Amygdala (tissue), 56 donors: ENCODE measurements around the gene RER1.

Source experiments
- DNase-seq, 56 donors: peaks; one replicate each; lab custom pipeline; 2025; lab: John Stamatoyannopoulos, UW

The RER1 gene

DNA sequence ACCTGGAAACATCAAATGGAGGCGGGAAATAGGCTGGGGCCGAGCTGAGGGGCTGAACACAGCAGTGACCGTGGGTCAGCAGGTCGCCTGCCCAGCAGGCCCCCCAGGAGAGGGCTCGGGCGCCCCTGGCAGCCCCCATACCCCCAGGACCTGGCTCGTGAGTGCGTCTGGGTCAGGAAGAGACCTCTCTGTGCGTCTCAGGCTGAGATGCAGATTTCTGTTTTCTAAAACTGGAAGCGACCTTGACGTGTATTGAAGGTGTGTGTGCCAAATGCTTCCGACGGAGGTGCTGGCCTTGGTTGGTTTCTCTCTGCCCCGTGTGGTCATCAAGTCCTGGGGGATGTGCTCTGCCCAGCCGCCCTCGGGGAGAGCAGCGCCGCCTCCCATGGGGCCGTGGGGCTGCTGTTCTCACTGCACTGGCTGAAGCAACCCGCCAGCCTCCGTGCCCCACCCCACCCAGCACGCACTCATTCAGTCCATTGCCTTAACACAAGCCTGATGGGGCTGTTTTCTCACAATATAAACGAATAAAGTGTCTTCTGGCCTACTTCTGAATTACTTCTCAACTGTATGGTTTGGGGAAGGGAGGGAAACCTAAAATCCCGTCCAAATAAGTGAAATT, 13.4 kb downstream of the RER1 start:
- no peak for DNase-seq

DNA sequence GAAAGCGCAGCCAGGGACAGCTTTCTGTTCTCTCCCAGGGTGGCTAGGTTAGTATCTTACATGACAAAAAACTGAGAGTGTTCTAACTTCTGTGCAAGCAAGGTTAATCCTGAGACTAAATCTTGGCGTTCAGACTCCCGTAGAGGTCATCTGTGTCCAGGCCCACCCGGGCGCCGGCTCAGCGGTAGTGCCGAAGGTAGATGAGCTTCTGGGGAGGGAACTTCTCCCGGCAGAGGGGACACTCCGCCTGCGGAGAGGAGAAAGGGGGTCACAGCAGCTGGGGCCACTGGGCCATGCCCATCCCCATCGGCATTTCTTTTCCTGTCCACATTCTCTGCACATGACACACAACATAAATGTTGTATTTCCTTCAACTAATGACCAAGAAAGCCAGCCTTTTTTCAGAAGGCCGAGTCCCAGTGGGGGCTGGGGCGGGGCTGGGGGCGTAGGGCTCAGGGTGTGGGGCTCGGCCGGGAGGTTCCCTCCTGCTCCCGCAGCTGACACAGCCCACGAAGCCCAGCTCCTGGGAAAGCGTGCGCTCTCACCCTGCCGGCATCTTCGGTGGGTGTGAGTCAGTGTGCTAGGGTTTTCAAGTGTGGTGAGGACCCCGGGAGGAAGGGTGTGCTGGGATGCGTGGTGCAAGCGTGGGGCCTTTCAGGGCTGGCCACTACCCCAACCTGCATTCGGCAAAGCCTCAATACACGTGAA, 14.1 kb downstream of the RER1 start:
- no peak for DNase-seq

DNA sequence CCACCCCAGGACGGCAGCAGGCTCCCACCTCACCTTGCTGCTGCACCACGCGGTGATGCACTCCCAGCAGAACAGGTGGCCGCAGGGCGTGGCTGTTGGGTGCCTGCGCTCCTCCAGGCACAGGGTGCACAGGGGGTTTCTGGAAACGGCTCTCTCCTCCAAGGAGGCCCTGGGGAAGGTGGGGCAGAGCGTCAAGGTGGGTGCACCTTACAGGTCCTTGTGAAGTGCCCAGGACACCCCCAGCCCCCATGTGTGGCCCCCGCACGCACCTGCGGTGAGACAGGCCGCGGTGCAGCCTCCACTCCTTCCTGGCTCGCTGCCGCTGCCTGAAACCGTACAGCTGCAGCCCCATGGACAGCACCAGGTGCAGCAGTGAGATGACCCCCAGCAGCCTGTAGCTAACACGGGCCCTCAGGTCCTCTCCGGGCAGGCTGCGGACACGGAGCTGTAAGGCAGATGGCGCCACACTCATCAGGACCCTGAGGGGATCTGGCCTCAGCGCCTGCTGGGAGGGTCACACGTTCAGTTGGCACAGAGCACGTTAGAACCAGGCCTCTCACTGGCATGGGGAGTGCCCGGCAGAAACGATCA, 14.9 kb downstream of the RER1 start:
- DNase-seq: no peak

DNA sequence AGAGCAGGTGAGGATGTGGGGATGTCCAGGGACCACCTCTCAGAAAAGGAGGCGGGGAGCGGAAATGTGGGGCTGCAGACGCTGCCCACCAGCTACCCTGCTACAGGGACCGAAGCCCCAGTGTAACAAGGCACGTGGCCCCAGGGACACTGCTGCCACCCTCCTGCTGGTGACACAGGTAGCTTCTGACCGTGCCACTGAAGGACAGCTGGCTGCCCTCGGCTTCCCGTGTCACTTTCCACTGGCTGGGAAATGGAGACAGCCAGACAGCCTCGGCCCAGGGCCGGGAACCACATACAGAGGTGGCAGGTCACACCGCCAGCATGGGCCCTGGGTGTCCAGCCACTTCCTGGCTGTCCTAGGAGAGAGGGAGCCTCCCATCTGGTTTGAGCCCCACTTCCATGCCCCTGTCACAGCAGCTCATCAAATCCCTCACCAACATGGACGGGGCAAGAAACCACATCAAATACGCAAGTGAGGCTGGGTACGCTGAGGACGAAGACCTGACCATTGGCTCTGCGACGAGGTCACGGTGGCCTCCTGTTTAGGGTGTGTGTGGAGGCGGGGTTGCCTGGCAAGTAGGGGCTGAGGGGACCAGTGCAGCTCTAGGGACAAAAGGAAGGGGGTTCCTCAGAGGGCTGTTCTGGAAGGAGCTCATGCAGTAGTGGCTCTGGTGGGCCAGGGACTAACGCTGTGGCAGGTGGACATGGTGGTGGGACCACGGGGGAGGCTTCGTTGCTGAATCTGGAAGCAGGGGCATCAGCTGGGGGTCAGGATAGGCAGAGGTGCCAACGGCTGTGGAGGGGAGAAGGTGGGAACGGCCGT, 15.7 kb downstream of the RER1 start:
- no peak for DNase-seq

DNA sequence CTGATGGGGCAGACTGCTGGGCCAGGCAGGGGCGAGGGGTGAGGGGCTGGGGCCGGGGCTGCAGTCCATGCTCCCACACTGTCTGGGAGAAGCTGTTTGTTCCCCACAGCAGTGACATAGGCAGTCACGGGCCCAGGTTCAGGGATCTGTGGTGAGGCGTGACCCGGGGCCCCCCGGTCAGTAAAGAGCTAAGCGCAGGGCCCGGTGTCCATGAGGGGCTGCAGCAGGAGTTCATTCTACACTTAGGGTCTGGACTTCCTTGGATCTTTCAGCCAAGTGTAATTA, 16.3 kb downstream of the RER1 start:
- DNase-seq: no peak

DNA sequence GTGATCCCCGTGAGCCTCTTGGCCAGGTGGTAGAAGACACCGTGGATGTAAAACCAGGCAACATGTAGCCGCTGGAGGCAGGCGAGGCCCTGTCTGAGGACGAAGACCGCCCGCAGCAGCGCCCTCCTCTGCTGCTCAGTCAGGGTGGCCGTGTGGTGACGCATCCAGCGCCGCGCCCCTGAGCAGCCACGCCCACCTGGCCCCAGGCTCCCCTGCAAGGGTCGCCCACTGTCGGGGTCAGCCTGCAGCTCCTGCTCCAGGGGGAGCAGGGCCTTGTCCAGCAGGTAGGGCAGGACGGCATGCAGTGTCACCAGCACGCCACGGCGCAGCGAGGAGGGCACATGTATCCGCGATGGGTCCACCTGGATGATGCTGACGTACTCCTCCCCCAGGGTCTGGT, 16.8 kb downstream of the RER1 start:
- DNase-seq: no peak

DNA sequence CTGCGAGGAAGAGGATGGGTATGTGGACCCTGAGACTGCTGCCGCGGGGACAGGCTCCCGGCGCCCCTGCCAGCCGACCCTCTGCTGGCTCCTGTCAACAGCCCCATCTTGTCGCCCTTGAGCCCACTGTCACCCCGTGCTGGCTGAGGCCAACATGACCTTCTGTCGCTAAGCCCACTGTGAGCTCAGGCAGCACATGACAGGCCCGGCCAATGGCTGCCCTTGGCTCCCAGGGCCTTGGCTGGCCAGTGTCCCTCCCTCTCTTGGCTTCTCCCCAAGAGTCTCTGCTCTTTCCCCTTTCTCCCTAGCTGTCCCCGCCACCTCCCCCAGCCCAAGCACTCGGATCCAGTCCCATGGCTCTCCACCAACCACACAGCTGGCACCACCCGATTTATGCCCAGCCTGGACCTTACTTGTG, 17.2 kb downstream of the RER1 start:
- DNase-seq: peak in 2 of 56 donors; percentile 20 to 25

DNA sequence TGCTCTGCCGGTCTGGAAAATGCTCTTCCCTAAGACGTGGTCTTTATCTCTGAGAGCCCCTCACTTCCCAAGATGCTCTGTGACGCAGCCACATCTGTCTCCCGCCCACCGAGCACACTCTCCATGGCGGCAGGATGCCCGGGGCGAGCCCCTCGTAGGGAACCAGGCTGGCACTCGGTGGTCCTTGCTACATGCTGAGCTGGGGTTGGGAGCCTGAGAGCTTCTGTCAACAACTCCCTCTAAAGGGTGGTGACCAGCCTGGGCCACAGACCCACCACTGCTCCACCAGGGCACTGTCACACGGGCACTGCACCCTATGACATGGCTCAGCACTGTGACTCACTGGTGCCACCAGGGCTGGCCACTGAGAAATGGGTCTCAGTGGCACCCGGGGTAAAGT, 18.1 kb downstream of the RER1 start:
- no peak for DNase-seq

DNA sequence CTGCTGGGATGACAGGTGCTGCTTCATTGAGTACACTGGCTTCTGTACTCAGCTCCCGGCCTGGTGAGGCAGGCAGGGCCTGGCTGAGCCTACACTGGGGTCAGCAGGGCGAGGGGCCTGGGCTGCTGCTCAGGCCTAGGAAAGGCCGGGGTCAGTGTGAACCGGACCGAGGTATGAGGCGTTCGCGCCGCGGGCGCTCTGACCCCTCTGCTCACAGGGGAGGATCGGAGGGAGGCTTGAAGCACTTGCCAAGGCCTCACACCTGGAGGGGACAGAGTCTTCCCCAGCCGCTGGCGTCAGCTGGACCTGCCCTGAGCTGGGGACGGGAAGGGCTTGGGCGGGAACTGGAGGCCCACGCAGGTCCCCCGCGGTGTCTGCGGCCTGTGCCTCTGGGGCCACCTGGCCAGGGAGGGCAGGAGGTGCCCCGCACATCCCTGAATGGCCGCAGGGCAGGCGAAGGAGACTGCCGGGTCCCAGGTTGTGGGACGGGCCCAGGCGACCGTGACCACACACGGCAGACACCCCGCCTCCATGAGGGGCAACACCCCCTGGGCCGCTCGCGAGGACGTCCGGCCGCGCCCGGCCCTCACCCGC, 20.3 kb downstream of the RER1 start:
- DNase-seq: peak in 2 of 56 donors; percentile 56 to 68

DNA sequence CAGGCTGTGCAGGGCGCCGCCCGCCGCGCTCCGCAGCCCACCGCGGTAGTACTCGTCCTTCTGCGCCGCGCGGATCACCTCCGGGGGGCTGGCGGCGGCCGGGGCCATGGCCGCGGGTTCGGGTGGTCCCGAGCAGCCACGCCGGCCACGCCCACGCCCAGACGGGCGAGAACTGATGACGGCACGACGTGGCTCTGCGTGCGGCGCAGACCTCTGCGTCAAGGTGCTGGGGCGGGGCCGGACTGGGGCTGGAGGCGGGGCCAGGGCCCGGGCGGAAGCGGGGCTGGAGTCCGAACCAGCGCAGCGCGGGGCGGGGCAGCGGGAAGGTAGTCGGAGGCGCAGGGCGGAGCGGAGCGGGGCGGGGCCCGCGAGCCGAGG, 20.7 kb downstream of the RER1 start, which contains the start of gene PEX10:
Gene PEX10 (minus strand): TSS at position 170 of the 378 bp plus-strand sequence. CDS start 62 bp downstream, at position 108.
- DNase-seq: peak; percentile 43 to 96 (median 90)

DNA sequence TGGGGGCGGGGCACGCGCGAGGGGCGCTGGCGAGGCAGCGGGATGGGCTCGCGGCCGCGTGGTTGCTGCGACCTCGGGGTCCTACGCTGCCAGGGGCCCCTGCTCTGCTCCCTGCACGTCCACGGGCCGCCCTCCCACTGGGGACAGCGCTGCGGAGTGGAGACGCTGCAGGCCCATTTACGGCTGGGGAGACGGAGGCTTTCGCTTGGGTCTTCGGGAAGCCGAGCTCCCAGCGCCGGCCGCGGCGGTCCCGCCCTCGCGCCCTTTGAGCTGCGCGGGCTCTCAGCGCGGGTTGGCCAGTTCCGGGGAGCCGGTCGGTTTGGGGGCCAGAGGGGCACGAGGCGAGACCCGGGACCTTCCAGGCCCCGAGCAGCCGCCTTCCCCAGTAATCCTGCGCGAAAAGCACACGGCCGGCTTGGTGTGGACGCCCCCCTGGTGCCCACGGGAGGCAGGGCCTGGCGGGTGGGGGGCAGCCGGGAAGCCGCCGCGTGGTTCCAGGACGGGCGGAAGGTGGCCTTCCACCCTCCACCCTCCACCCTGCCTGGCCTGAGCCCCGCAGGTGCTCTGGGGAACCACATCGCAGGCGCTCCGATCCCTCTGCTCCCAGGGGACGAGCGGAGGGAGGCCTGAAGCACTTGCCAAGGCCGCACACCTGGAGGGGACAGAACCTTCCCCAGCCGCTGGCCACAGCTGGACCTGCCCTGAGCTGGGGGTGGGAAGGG, 21.3 kb downstream of the RER1 start:
- no peak for DNase-seq

DNA sequence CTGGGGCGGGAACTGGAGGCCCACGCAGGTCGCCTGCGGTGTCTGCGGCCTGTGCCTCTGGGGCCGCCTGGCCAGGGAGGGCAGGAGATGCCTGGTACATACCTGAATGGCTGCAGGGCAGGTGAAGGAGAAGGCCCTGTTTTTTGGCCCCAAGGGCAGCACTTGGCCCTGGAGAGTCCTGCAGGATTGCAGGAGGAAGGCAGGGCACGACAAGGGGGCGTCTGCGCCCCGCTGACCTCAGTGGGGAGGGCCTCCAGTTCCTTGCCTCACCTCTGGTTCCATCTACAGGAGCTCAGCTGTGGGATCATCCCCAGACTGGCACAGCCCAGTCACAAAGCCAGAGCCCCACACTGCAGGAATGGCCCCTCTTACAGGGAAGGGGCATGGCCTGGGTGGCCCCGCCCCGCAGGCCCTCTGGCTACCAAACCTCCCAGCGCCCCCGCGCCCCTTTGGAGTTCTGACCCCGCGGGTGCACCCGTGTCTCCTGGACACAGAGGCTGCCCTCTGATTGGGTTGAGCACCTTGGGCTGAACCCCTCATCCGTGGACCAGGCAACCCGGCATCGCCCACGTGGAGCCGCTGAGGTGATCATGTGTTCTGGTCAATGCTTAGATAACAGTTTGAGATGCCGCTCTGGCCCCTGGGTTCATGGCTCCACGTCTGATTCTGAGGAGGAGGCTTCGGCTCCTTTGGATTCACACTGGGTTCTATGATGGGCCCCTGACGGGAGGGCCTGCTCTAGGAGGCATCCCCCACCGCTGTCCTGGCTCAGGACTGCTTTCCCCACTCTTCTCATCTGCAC, 22.1 kb downstream of the RER1 start:
- no peak for DNase-seq

DNA sequence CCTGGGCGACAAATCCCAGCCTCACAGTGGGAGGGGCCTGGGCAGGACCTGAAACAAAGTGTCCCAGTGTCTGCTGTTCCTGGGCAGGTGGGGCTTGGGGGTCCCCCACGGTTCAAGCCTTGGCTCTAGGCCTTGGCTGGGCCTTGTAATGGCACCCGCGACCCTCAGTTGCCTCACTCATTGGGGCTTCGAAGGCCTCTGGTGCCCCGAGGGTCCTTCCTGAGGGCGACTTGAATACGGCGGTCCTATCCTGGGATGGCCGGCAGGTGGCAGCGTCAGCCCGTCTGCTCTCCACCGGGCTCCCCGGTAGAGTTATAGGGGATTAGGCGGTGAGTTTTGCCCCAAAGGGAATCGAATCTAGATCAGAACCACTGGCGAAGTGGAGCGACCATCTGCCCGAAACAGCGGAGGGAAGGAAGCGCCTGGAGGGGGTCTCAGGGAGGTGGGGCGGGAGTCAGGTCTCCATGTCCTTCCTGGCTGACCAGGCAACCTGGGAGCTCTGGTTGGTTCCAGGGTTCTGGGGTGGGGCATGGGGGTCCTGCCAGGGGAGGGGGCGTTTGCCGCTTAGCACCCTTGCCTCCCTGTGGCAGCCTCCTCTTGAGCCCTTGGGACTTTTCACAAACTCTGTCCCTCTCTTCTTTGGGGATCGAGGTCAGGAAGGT, 22.8 kb downstream of the RER1 start:
- peak in 54 of 56 donors; percentile 17 to 85 (median 58) for DNase-seq

DNA sequence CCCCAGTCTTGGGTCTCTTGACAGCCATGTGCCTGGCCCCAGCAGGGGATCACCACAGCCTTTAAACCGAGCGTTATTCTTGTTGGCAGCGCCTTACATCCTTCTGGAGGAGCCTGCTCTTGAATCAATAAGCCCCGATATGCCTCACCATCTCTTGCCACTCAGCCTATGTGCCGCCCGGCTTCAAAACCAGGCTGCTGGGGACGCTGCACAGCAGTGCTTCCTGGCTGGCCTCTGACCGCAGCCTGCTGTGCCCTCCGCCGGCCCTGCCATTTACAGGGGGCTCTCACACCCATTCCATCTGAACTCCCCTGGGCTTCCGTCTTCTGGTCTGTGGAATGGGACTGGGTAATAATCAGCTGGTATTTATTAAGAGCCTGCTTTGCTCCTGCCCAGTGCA, 23.7 kb downstream of the RER1 start:
- no peak for DNase-seq

DNA sequence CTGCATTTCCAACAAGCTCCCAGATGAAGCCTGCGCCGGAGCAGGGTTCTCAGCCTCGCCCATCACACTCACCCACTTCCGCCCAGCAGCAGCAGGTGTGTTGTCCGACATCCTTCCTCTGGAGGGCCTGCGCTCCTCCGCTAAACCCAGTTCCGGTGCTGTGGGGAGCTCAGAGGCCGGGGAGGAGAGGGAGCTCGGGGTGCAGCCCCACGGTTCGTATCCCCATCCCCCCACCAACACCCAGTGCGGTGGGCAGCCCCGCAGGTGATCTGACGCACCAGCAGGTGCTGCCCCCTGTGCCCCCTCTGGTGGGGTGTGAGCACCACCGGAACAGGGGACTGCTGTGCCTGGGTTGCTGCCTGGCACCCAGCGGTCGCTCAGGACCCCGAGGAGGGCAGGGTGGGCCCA, 24.2 kb downstream of the RER1 start:
- no peak for DNase-seq

DNA sequence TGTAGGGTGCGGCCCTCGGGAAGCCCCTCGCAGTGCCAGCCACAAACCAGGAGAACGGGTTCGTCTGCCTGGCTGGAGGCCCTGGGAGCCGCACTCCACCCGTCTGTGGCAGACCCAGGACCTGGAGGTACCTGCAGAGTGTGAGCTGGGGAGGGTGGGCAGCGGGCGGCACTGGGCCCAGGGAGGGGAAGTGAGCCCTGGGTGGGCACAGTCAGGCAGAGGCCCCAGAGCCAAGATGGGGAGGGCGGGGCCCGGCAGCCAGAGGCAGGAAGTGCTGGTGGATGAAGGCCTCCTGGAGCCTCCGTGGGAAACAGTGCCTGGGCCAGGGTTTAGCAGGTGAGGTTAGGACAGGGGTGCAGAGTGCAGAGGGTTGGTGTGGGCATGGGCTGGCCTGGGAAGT, 24.8 kb downstream of the RER1 start:
- DNase-seq: no peak

DNA sequence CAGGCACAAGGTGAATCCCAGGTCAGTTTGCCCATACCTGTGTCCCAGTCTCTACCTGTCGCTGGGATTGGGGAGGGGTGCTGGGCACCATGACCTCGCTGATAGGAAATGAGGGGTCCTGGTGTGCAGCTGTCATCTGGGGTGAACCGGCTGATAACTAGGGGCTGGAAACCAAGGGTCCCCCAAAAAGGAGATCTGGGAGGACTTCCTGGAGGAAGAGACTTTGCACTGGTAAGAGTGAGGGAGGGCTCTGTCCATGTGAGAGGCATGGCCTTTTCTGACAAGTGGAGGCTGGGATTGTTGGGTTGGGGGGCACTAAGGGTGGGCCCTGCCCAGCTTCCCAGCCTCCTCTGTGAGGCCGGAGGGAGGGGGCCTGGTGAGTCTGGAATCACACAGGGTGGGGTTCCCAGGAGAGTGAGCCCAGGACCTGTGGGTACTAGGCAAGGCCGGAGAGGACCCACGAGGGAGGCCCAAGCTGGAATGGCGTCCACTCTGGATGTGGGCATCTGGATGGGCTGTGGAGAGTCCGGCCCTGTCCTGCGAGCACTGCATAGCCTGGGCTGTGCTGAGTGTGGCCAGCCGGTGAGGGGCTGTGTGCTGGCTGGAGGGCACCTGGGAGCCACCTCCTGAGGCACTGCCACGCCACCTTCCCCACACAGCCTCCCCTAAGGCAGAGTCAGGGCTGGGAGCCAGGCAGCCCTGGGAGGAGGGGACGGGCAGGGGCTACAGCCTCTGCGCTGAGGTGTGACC, 25.6 kb downstream of the RER1 start:
- no peak for DNase-seq

DNA sequence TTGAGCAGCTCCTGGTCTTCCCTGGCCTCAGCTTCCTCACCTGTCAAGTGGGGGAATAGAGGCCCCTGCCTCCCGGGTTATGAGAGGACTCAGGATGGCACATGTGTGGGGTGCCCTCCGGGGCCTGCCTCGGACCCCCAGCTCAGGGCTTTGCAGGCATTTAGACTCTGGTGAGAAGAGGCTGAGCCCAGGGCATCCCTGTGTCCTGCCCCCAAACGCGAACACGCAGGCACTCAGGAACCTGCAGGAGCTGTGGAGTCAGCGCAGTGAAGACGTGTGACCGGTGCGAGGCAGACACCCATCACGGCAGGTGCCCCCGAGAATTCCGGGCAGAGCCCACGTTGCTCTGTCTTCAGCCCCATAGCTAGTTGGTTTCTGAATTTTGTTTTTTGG, 26.2 kb downstream of the RER1 start:
- no peak for DNase-seq
